Heart left ventricle (tissue), 13 donors: ENCODE results near the gene MRPS5.

Experiments
- POLR2A ChIP-seq, 2 donors: fragments of 450-650 bp; IDR thresholded peaks; one replicate each; pipeline ENCODE4 v1.6.1; 2017; ENCODE audit warnings: antibody characterized with exemption in 2 of 2, mild to moderate bottlenecking in 2 of 2, moderate library complexity in 2 of 2
- TF ChIP-seq, protein P1 (sequence below), 12 donors: fragments of 200-600 bp; sonication (generic) in 4 of 12; IDR thresholded peaks; one replicate each; pipeline versions ENCODE4 v1.5.0 to v1.8.0; 2018 to 2022; ENCODE audit warnings: antibody characterized with exemption in 12 of 12, mild to moderate bottlenecking in 5 of 12
- donor health status: ischemic (EF 13 %, LVEDD 7.1; RV severe dilation, severe dysfunction).
- donor health status: DM: no; HTN: yes; CAD: no.
- donor health status: DM: no; HTN: no; CAD: no.
- donor health status: ischemic (EF 25% LVEDD 6.9; RV normal size, moderate dysfunction).
- donor health status: ischemic (EF 25% LVEDD 5.7; RV mildly dilated, moderate dysfunction).
- donor health status: ischemic (EF 35%, LVEDD 5.7; RV mildly dilated, moderate dysfunction).
- donor health status: nonischemic (EF 11% LVEDD 7.7; RV severe dilation, severe dysfunction).
- donor health status: DM: yes; HTN: yes; CAD: no.
- donor health status: PGD.
- donor health status: ischemic (EF 29% LVEDD 5.4; RV normal size, mild dysfunction).
- donor health status: nonischemic (EF 23%, LVEDD 6.1; RV moderate dilation, normal function).

GRCh38 chr2:95110395-95110794 is 11.2 kb downstream of the MRPS5 start:
- TF ChIP-seq, protein P1, sequence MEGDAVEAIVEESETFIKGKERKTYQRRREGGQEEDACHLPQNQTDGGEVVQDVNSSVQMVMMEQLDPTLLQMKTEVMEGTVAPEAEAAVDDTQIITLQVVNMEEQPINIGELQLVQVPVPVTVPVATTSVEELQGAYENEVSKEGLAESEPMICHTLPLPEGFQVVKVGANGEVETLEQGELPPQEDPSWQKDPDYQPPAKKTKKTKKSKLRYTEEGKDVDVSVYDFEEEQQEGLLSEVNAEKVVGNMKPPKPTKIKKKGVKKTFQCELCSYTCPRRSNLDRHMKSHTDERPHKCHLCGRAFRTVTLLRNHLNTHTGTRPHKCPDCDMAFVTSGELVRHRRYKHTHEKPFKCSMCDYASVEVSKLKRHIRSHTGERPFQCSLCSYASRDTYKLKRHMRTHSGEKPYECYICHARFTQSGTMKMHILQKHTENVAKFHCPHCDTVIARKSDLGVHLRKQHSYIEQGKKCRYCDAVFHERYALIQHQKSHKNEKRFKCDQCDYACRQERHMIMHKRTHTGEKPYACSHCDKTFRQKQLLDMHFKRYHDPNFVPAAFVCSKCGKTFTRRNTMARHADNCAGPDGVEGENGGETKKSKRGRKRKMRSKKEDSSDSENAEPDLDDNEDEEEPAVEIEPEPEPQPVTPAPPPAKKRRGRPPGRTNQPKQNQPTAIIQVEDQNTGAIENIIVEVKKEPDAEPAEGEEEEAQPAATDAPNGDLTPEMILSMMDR (IDR thresholded peaks at IDR 0.05), result no peak
- no peak for TF ChIP-seq POLR2A (IDR thresholded peaks at IDR 0.05)
